Panc1 (cell line): ENCODE data around the gene MPZL1. TPM values are rescaled to one million over a fixed set of nuclear protein-coding genes. Genes with fewer than 3 reads are reported as not detected.

Experiments used
- ATAC-seq: fragments of 200-7000 bp; cut with Tn5 transposase; 2 replicates; pipeline ENCODE4 v1.9.1; 2020; ENCODE audit warnings: mild to moderate bottlenecking, moderate library complexity
- BruUV-seq: library from RNA; stranded (reverse); fragments of 400-500 nt; replicated peaks from 2 replicates; lab custom pipeline; 2021; lab: Mats Ljungman, UMichigan
- CTCF ChIA-PET: fragments of 300-600 bp; sonication (Branson Sonifier 250); formaldehyde crosslinking; loops from one replicate; lab custom pipeline; 2022; ENCODE audit warnings: antibody characterized with exemption; lab: Charles Lee
- POLR2A ChIA-PET: fragments of 300-600 bp; sonication (Branson Sonifier 250); formaldehyde crosslinking; loops from one replicate; lab custom pipeline; 2022; ENCODE audit warnings: antibody characterized with exemption; lab: Charles Lee
- DNase-seq: peaks from one replicate; pipeline ENCODE4 v3.0.0-alpha.2; 2010; ENCODE audit warnings: low read depth, low spot score
- H3K27ac ChIP-seq: 2 replicates; pipeline ENCODE4 v1.5.1; 2011; ENCODE audit warnings: mild to moderate bottlenecking, low read length, inconsistent platforms
- H3K27me3 ChIP-seq: fragments of 200-500 bp; sonication (Bioruptor generic); 2 replicates; pipeline ENCODE4 v1.6.0; 2014; ENCODE audit warnings: low read length, inconsistent platforms; ENCODE audit not compliant: control insufficient read depth, insufficient read depth
- H3K36me3 ChIP-seq: fragments of 200-500 bp; sonication (Bioruptor generic); 2 replicates; pipeline ENCODE4 v1.5.1; 2014; ENCODE audit warnings: inconsistent platforms, mild to moderate bottlenecking, low read length, moderate library complexity; ENCODE audit not compliant: control insufficient read depth, insufficient read depth
- H3K4me1 ChIP-seq: 2 replicates; pipeline ENCODE4 v1.5.1; 2011; ENCODE audit warnings: inconsistent platforms, mild to moderate bottlenecking, low read length, moderate library complexity; ENCODE audit not compliant: control insufficient read depth, insufficient read depth
- H3K4me3 ChIP-seq, 2 experiments: 2 replicates each; pipeline ENCODE4 v1.5.1; 2011 to 2012; ENCODE audit warnings: low read depth in 2 of 2, low read length in 2 of 2, mild to moderate bottlenecking in 2 of 2, inconsistent platforms in 1 of 2, moderate library complexity in 1 of 2
- H3K9me3 ChIP-seq: fragments of 200-500 bp; sonication (Bioruptor generic); 2 replicates; pipeline ENCODE4 v1.5.1; 2014; ENCODE audit warnings: low read depth, mild to moderate bottlenecking, inconsistent platforms, low read length, moderate library complexity; ENCODE audit not compliant: control insufficient read depth, insufficient read depth
- CTCF ChIP-seq: fragments of 450-650 bp; IDR thresholded peaks from 2 replicates; pipeline ENCODE4 v1.5.1; 2017; ENCODE audit warnings: mild to moderate bottlenecking
- POLR2AphosphoS5 ChIP-seq: IDR thresholded peaks from 2 replicates; pipeline ENCODE4 v1.6.1; 2012; ENCODE audit warnings: mild to moderate bottlenecking, low read depth, low read length, moderate library complexity
- REST ChIP-seq, 2 experiments: IDR thresholded peaks; 2 replicates each; pipeline ENCODE4 v1.6.1; 2011 to 2012; ENCODE audit warnings: low read depth in 2 of 2, control low read depth in 1 of 2, low read length in 1 of 2, mild to moderate bottlenecking in 1 of 2, moderate library complexity in 1 of 2; ENCODE audit not compliant: insufficient read depth in 1 of 2
- SIN3A ChIP-seq: IDR thresholded peaks from 2 replicates; pipeline ENCODE4 v1.6.1; 2012; ENCODE audit warnings: low read depth, mild to moderate bottlenecking, low read length, moderate library complexity, borderline replicate concordance; ENCODE audit not compliant: insufficient read depth
- TCF7L2 ChIP-seq: IDR thresholded peaks from 2 replicates; pipeline ENCODE4 v1.6.1; 2011; ENCODE audit warnings: mild to moderate bottlenecking, low read depth, low read length, inconsistent platforms
- in situ Hi-C: cut with HindIII; loops from 2 replicates; pipeline ENCODE4 v1.10.0; 2016; ENCODE audit warnings: low sequenced_read_pairs, low pct_unique_long_range_greater_than_20kb
- intact Hi-C: fragments of 100-400 bp; cut with micrococcal nuclease; formaldehyde crosslinking; loops from one replicate; pipeline ENCODE4 v1.10.0; 2022; ENCODE audit not compliant: unreplicated experiment
- total RNA-seq: library from RNA; stranded (reverse); gene quantifications from one replicate; pipeline ENCODE4 v1.2.1, GENCODE V29; 2021; ENCODE audit not compliant: unreplicated experiment

Gene MPZL1
- total RNA-seq, 1 experiment from 2014 or later = 72.0 TPM

GRCh38 chr1:167747988-167748387 lies 26.2 kb downstream of the MPZL1 start:
- in situ Hi-C loops = no loop called here
- TF ChIP-seq REST (IDR thresholded peaks at IDR 0.05; ENCODE audit: insufficient read depth in 1 of 2, low read depth in 2 of 2, low read length in 1 of 2) = no peak
- TF ChIP-seq CTCF = no peak
- TF ChIP-seq SIN3A = no peak
- TF ChIP-seq TCF7L2 = no peak
- no peak for TF ChIP-seq POLR2AphosphoS5
- H3K4me1 ChIP-seq = 0 out of 2 replicates have a peak, but pooled peaks cover 5% of the 10 kb centered on the region
- CTCF ChIA-PET = interaction anchor here (0.5 kb wide), 1 partner anchor 159 kb away, joined by 6 read pairs; no protein-coding TSS in a partner anchor
- no peaks in the 10 kb centered on the region for H3K9me3 ChIP-seq
- no peaks in the 10 kb centered on the region for H3K36me3 ChIP-seq
- POLR2A ChIA-PET = no interaction called here
- no peak for ATAC-seq
- no TSS peak for BruUV-seq
- no peaks in the 10 kb centered on the region for H3K27me3 ChIP-seq
- H3K27ac ChIP-seq = no peak overlapping the region
- no peak for DNase-seq
- intact Hi-C loops = no loop called here
- no peak overlapping the region for H3K4me3 ChIP-seq

GRCh38 chr1:167748906-167749305 lies 27.1 kb downstream of the MPZL1 start:
- POLR2A ChIA-PET = no interaction called here
- TF ChIP-seq REST (IDR thresholded peaks at IDR 0.05; ENCODE audit: insufficient read depth in 1 of 2, low read depth in 2 of 2, low read length in 1 of 2) = no peak
- Histone ChIP-seq H3K27me3 (no peaks in the 10 kb centered on the region), H3K4me1 (0 out of 2 replicates have a peak, but pooled peaks cover 2% of the 10 kb centered on the region), H3K27ac (no peak overlapping the region), H3K36me3 (no peaks in the 10 kb centered on the region), H3K9me3 (no peaks in the 10 kb centered on the region), H3K4me3 (no peak overlapping the region)
- ATAC-seq (no peak), DNase-seq (no peak)
- intact Hi-C loops = no loop called here
- CTCF ChIA-PET = no interaction called here
- no TSS peak for BruUV-seq
- in situ Hi-C loops = no loop called here
